Lower lobe of right lung (tissue), 2 donors: ENCODE measurements around the gene SLC22A17. TPM values are rescaled to one million over a fixed set of nuclear protein-coding genes. Genes with fewer than 3 reads are reported as not detected.

Experiments
- ATAC-seq, 2 donors: fragments of 200-7000 bp; cut with Tn5 transposase; one replicate each; pipeline ENCODE4 v1.9.1; 2020 to 2022; ENCODE audit warnings: mild to moderate bottlenecking in 2 of 2, moderate library complexity in 2 of 2
- DNase-seq: peaks from one replicate; pipeline ENCODE4 v3.0.0-alpha.2; 2020
- H3K27ac ChIP-seq: fragments of 200-600 bp; one replicate; pipeline ENCODE4 v1.8.0; 2022
- H3K27me3 ChIP-seq: fragments of 200-600 bp; one replicate; pipeline ENCODE4 v1.8.0; 2022; ENCODE audit warnings: low read depth
- H3K36me3 ChIP-seq: fragments of 200-600 bp; one replicate; pipeline ENCODE4 v1.8.0; 2022; ENCODE audit warnings: mild to moderate bottlenecking
- H3K4me1 ChIP-seq: fragments of 200-600 bp; one replicate; pipeline ENCODE4 v1.8.0; 2022
- H3K4me3 ChIP-seq: fragments of 200-600 bp; one replicate; pipeline ENCODE4 v1.8.0; 2022; ENCODE audit warnings: mild to moderate bottlenecking
- H3K9me3 ChIP-seq: fragments of 200-600 bp; one replicate; pipeline ENCODE4 v1.8.0; 2022
- intact Hi-C: fragments of 100-400 bp; cut with DNase I; formaldehyde crosslinking; loops from one replicate; pipeline ENCODE4 v1.11.0; 2022
- total RNA-seq: library from RNA; stranded (reverse); fragmentation: NEBNext Ultra II Directional; extraction: Animal tissue kit (Norgen Biotek cat#: 25700); gene quantifications from one replicate; pipeline ENCODE4 v1.2.1, GENCODE V29; 2021
- TF ChIP-seq, protein P1 (sequence below): fragments of 200-600 bp; IDR thresholded peaks from one replicate; pipeline ENCODE4 v1.8.0; 2022; ENCODE audit warnings: antibody characterized with exemption, mild to moderate bottlenecking
- donor health status: DM: no; HTN: yes; CAD: no; lungs with severe emphysema.

The SLC22A17 gene
- total RNA-seq, 1 donor from 2014 or later: 10.6 TPM

- peaks cover 48% of the 10 kb centered on the region for H3K36me3 ChIP-seq
- no peak for DNase-seq
- no peaks in the 10 kb centered on the region for H3K27me3 ChIP-seq
- peak overlapping the region; percentile 65 for H3K4me3 ChIP-seq
- TF ChIP-seq, protein P1, sequence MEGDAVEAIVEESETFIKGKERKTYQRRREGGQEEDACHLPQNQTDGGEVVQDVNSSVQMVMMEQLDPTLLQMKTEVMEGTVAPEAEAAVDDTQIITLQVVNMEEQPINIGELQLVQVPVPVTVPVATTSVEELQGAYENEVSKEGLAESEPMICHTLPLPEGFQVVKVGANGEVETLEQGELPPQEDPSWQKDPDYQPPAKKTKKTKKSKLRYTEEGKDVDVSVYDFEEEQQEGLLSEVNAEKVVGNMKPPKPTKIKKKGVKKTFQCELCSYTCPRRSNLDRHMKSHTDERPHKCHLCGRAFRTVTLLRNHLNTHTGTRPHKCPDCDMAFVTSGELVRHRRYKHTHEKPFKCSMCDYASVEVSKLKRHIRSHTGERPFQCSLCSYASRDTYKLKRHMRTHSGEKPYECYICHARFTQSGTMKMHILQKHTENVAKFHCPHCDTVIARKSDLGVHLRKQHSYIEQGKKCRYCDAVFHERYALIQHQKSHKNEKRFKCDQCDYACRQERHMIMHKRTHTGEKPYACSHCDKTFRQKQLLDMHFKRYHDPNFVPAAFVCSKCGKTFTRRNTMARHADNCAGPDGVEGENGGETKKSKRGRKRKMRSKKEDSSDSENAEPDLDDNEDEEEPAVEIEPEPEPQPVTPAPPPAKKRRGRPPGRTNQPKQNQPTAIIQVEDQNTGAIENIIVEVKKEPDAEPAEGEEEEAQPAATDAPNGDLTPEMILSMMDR: no peak
- H3K27ac ChIP-seq: peak overlapping the region; percentile 82
- intact Hi-C loops: no loop called here
- H3K9me3 ChIP-seq: no peaks in the 10 kb centered on the region
- no peak for ATAC-seq
- H3K4me1 ChIP-seq: peaks cover 40% of the 10 kb centered on the region
Observed at GRCh38 chr14:23307687-23308644, 44.7 kb downstream of the SLC22A17 start.

GRCh38 chr14:23307146-23307530 is 45.5 kb downstream of the SLC22A17 start:
- Histone ChIP-seq H3K36me3 (peaks cover 42% of the 10 kb centered on the region), H3K4me3 (peak overlapping the region; percentile 65), H3K9me3 (no peaks in the 10 kb centered on the region), H3K27me3 (no peaks in the 10 kb centered on the region), H3K4me1 (peaks cover 43% of the 10 kb centered on the region), H3K27ac (peak overlapping the region; percentile 82)
- intact Hi-C loops: no loop called here
- TF ChIP-seq, protein P1: no peak
- ATAC-seq: no peak
- DNase-seq: no peak

DNA sequence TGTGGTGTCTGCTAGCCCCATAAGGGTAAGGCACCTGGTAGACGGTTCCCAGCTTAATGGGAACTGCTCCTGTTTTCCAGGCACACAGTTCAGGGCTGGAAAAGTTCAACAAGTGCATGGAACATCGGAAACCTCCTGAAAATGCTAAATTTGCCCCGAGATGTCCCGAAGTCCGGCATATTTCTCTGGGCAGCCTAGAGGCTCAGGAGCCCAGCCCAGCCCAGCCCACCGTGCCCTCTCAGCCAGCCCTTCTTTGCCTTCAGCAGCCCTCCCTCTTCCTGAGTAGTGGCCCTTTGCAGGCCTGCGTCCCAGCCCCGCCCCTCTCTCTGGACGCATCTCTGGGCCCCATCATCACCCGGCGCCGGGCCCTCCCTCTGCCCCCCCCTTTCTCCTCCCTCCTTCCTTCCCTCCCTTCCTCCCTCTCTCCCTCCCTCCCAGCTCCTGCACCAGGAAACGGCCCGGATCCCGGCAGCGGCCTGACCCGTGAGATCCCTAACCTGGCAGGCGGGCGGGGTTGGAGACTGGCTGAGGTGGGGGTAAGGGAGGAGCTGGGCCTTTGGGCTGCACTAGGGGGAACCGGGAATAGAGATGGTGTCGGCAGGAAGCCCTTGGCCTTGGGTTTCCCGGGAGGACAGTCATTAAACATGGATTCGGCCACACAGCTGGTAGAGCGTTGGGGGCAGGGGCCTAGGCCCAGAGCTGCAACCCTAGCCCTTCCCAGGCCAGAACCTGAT is 46.1 kb downstream of the SLC22A17 start, which contains the start of gene BCL2L2:
TSS of gene BCL2L2 (plus strand) at position 422 of the 734 bp plus-strand sequence. CDS start 935 bp downstream, outside the sequence.
- no peaks in the 10 kb centered on the region for H3K27me3 ChIP-seq
- peaks cover 43% of the 10 kb centered on the region for H3K4me1 ChIP-seq

DNA sequence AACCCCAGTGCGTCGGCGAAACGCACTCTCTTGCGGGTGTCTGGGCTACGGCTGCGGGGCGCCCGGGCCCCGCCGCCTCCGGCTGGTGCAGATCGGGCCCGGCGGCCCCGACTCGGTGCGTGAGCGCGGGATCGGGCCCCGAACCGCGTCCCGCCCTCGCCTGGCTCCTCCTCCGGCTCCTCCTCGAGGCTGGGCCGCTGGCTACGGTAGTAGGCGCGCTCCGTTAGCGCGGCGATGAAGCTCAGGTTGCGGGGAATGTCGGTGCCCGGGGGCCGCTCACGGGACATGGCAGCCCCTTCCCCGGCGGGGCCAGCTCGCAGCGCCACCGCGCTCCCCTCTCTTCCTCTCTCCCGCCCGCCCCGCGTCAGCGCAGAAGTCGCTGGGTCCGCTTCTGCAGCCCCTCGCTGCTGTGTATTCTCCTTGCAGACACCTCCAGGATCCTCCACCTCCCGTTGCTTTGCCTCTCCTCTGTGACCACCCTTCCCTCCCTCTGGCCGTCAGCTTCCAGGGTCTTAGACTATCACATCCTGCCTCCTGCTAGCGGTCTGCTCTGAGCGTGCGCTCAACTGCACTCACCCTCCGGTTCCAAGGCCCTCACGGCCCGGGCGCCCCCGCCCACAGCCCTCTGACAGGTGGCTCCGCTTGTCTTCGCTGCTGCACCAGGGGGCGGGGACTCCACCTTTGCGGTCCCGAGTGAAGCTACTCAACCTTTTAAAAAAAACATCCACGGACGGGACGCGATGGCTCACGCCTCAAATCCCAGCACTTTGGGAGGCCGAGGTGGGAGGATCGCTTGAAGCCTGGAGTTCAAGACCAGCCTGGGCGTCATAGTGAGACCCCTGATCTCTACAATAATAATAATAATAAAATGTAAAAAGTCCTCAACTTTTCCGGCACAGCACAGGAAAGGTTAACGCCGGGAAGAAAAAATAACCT is 50.1 kb downstream of the SLC22A17 start, which contains the start of gene PPP1R3E:
TSS of gene PPP1R3E (minus strand) at position 570 of the 936 bp plus-strand sequence. CDS start at position 287, 283 bp downstream.
- Histone ChIP-seq H3K9me3 (no peaks in the 10 kb centered on the region), H3K36me3 (peaks cover 11% of the 10 kb centered on the region), H3K27me3 (no peaks in the 10 kb centered on the region), H3K4me3 (peak within 1 kb of the TSS; percentile 78), H3K27ac (peak within 1 kb of the TSS; percentile 96), H3K4me1 (peaks cover 51% of the 10 kb centered on the region)
- ATAC-seq: peak; percentile 66 to 68
- intact Hi-C loops: no loop called here
- TF ChIP-seq, protein P1: no peak
- peak; percentile 83 for DNase-seq

More for the DNA sequence above, 46.1 kb downstream of the SLC22A17 start, which contains the start of gene BCL2L2:
- H3K4me3 ChIP-seq: peak within 1 kb of the TSS; percentile 65
- intact Hi-C loops: no loop called here
- no peaks in the 10 kb centered on the region for H3K9me3 ChIP-seq
- TF ChIP-seq, protein P1: no peak
- peaks cover 36% of the 10 kb centered on the region for H3K36me3 ChIP-seq
- DNase-seq (peak; percentile 94), ATAC-seq (peak; percentile 79 to 83)
- H3K27ac ChIP-seq: peak within 1 kb of the TSS; percentile 82
